Measurements from ENCODE around the gene BBS9.

DNA sequence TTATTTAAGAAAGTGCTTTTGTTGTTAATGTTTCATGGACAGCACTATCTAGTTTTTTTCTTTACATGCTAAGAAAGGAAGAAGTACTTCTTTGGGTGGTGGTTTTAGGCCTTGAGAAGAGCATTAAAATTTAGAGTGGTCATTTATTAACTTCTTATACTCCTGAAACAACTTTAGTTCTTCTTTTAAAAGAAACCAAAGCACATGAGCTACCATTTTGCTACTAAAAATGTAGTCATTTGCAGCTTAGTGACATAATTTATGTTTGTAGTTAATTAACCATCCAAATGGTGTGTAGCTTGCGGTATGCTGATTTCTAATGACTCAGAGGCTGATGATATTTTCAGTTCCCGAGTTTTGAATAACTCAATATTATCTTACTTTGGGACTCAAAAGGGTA lies 207.5 kb downstream of the BBS9 start:
- no peak for TF ChIP-seq POLR2A (IDR thresholded peaks at IDR 0.05; ENCODE audit: low read depth, low read length)
- no peak for TF ChIP-seq POLR2AphosphoS5 (IDR thresholded peaks at IDR 0.05; ENCODE audit: low read depth, low read length)
- TF ChIP-seq TAF1 (IDR thresholded peaks at IDR 0.05; ENCODE audit: low read depth, low read length): no peak
- TF ChIP-seq POU2F2 (IDR thresholded peaks at IDR 0.05; ENCODE audit: low read depth, low read length): no peak
- TF ChIP-seq SPI1 (IDR thresholded peaks at IDR 0.05; ENCODE audit: low read depth, low read length): no peak
- TF ChIP-seq PAX5 (IDR thresholded peaks at IDR 0.05; ENCODE audit: insufficient read depth, low read length, severe bottlenecking): no peak

All from GM12891 (cell line).